GM18517 (cell line): ENCODE results near the gene KIAA0930.

ENCODE experiments used
- ATAC-seq: cut with Tn5 transposase; IDR thresholded peaks from one replicate; pipeline ENCODE4 v1.9.1; 2021; ENCODE audit warnings: mild to moderate bottlenecking, moderate library complexity; ENCODE audit not compliant: unreplicated experiment

KIAA0930 gene

DNA sequence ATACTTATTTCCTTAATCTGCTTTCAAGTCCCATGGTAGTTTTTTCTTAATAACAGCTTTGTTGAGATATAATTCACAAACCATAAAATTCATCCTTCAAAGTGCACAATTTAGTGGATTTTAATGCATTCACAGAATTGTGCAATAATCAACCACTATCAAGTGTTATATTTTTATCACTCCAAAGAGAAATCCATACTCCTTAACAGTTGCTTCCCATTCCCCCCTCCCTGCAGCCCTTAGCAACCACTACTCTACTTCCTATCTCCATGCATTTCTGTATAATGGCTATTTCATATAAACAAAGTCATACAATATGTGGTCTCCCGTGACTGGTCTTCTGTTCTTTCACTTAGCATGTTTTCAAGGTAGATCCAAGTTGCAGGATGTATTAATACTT lies 95.8 kb downstream of the KIAA0930 start:
- ATAC-seq: no peak

DNA sequence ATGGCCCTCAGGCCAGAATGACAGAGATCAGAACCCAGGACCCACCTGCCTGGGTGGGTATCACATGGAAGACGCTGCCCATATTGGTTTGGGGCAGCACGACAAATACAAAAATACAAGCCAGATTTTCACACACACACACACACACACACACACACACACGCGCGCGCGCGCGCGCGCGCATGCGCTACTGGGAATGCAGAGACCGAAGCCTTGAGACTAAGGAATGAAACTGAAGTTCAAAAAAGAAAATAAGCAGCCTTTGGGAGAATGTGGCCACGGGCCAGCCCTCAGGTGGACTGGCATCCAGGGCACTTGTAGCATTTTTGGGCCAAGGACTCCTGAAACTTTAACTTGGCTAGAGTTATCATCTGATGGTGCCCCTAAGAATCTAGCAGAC lies 98.3 kb downstream of the KIAA0930 start:
- no peak for ATAC-seq
